Amniotic epithelial cell (primary cell): Measurements from ENCODE around the gene BRINP2.

ENCODE experiments used
- DNase-seq: peaks from one replicate; pipeline ENCODE4 v3.0.0-alpha.2; 2010; ENCODE audit warnings: low read depth

The BRINP2 gene

GRCh38 chr1:177170756-177171535 lies at the start of gene BRINP2:
Gene BRINP2, plus strand, starts transcription at chr1:177170958. Its CDS starts 58,919 bp downstream, at chr1:177229877.
- peak; percentile 7 for DNase-seq

DNA sequence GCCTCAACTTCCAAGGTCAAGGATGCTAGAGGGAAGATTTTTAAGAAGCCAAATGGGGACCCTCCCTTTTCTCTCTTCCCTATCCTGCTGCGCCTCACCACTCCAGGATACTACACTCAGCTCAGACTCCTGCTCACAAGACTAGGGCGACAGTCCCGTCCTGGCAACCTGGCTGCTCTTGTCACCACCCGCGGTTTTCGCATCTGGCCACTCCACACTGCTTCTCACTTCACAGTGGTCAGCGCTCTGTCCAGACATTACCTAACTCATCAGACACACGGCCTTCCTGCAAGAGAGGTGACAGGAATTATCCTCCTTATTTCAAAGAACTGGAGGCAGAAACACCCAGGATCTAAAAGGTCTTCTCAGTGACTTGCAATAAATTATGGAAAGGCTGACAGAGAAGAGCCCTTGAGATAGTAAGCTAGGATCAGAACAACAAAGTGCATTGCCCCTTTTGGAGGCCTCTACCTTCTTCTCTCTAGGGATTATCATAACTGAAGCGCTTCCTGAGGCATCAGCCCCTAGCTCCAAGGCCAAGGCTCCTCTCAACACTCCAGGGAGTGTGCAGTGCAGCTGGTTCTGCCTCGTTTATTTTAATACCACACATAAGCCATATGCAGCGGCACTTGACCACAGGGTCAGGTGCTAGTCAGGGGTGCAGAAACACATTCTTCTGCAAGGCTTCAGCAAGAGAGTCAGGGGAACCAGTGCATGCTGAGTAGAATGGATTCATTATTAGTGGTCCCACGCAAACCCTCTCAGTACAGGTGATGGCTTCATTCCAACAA lies 48.1 kb upstream of the BRINP2 start:
- no peak for DNase-seq

DNA sequence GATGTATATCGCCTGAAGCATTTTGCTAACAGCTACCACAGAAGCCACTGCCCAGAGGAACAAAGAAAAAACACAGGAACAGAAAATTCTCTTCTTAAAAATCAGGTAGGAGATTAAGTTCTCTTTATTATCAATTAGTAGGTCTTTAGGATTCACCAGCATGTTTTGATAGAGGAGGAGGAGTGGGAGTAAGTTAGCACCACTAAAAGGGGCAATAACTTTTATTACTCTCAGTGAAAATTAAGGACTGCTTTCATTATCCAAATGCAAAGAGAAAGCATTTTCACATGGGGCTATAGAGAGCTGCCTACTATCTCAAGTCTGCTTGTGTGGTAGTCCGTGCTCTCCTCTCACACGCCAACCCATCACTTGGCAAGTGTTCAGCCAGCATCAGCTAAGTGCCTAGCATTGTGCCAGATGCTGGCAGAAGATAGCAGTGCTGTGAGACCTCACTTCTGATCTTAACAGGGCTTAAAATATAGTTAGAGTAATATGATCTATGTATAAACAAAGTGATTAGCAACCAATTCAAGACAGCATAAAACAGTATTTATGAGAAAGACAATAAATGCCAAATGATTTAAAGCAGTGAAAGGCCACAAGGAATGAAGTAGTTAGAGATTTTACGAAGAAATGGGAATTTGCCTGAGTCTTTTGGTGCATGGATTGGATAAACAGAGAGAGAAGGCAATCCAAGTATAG lies 46.0 kb upstream of the BRINP2 start:
- no peak for DNase-seq

GRCh38 chr1:177126267-177126666 lies 44.5 kb upstream of the BRINP2 start:
- no peak for DNase-seq

DNA sequence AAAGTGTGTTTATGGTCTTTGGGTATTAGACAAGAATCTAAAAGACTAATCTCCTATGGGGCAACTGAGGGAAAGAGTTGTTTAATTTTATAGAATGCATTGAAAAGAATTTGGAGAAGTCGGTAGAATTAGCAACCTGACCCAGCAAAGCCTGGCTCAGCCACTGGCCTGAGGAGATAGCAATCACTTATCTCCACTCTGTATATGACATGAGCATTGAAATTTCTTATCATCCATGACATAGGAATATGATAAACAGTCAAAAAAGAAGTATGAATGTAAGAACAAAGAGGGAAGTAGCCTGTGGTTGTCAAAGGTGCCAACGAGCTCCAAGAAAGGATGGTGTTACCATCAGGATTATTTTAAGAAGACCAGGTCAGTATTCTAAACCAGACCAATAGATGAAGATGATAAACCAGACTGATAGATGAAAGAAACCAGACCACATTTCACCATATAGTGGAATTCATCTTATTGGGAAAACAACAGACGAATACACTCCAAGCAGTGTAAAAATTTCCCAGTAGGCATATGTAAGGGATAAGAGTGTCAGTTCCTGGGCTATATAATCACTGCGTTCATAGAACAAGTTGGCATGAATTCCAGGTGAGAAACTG lies 42.0 kb upstream of the BRINP2 start:
- DNase-seq: no peak

DNA sequence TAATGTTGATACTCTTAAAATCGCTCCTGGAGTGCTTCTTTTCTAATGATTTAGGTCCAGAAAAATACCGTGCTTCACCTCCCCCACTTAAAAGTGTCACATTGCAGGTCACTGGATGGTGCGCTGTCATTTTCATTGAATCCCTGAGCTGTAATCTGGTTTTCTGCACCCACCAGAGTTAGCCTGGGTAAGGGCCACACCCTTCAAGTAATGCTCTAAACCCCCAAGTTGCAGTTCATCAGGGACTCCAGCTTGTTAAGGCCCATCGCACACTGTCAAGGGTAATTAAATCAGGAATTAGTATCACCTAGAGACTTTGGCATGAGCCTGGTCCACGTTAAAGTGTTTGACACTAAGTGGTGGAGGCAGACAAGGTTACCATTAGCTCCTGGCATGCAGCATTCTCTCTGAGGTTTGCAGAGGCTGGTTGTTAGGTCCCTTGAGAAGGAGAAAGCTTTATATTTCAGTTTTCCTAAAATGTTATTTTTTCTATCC lies 40.3 kb upstream of the BRINP2 start:
- no peak for DNase-seq

DNA sequence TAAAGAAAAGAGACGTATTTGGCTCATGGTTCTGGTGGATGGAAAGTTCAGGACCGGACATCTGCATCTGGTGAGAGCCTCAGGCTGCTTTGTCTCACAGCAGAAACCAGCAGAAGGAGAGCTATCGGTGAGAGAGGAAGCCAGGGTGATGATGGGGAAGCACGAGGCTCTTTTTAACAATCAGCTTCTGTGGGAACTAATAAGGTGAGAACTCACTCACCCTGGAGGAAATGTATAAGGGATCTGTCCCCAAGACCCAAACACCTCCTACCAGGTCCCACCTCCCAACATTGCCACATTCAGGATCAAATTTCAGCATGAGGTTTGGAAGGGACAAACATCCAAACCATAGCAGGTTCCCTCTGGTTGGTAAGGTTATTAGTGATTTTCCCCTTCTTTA lies 39.0 kb upstream of the BRINP2 start:
- DNase-seq: no peak

DNA sequence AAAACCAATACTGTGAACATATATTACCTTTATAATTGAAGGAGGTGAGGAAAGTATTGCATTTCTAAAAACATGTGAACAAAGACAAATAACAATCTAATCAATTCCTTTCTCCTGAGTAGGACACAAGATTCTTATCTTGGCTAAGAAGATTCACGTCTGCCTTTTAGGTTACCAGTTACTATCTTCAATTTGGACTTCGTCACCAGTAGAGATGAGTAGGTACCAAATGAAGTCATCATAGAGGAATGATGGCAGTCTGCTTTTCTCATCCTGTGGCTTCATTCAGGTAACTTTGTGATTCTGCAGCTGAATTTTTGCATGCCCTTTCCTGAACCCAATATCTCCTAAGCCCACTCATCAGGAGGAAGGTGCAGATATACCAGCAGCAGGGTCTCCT lies 38.6 kb upstream of the BRINP2 start:
- no peak for DNase-seq

- no peak for DNase-seq
Measured at GRCh38 chr1:177133977-177134538, 36.7 kb upstream of the BRINP2 start.

DNA sequence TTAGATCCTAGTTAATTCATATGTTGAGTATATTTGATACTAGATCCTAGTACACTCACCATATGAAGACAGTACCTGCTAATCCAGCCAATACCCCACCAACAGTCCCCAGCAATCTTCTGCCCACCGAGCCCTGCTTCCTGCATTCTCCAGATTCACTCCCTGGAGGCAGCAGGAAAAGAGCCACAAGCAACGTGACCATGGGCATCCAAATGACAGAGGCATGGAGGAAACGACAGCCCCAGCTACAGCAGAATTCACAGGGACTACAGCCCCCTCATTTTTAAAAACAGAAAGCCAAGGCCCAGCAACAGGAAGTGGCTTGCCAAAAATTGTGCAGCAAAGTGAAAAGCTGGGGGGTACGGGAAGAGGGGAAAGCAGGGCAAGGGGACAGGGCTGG lies 35.5 kb upstream of the BRINP2 start:
- no peak for DNase-seq

DNA sequence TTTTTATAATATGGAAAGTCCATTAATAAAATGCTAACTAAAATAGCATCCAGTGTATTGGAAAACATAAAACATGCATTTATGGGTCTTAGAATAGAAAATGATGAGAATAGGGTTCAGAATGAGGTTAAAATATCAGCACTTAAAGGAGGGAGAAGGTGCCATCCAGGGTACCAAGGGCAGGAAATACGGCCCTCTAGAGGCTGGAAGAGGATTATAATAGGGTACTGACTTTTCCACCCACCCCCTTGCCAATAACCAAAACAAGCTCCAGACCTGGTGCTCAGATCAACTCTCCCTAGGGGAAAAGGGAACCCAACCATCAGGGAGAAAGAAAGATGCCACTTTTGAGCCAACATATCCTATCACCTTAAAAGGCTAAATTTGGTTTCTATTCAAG lies 32.9 kb upstream of the BRINP2 start:
- DNase-seq: no peak

DNA sequence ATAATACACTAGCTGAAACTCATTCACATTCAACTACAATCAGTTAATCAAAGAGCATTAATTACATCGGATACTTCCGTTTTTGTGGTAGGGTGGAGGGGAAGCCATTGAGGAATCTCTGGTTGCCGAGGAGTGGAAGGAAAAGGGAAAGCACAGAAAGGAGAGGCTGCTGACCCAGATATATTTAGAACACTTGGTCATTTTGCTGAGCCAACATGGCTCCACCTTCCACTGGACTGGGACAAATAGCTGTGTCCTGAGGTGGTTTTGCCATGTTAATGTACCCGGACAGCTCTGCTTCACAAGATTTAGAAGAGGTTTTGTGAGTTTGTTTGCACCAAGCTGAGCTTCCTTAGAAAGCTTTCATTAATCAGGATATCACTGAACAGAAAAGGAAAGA lies 32.4 kb upstream of the BRINP2 start:
- DNase-seq: no peak

GRCh38 chr1:177142010-177142409 lies 28.7 kb upstream of the BRINP2 start:
- no peak for DNase-seq

DNA sequence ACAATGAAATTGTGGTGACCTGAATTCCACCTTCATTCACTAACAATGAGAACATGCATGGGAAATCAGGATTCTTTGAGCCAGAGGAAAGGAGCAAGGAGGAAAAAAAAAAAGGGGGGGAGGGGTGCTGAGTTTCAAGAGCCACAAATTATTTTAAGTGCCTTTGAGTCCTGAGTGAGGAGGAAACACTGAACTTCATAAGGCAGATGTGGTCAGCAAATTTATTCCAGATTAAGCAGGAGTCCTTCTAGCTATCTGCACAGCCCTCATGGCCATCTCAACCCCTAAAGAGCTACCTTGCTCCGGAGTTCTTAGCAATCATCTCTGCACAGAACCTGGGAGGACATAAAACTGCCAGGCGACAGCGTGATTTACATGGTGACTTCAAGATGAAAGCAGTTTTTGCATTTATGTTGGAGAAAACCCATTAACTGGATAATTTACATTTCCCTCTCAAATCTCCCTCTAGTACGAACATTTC lies 27.9 kb upstream of the BRINP2 start:
- DNase-seq: no peak

GRCh38 chr1:177145106-177146070 lies 25.4 kb upstream of the BRINP2 start:
- no peak for DNase-seq

- DNase-seq: no peak
Measured at GRCh38 chr1:177146499-177146898, 24.3 kb upstream of the BRINP2 start.

DNA sequence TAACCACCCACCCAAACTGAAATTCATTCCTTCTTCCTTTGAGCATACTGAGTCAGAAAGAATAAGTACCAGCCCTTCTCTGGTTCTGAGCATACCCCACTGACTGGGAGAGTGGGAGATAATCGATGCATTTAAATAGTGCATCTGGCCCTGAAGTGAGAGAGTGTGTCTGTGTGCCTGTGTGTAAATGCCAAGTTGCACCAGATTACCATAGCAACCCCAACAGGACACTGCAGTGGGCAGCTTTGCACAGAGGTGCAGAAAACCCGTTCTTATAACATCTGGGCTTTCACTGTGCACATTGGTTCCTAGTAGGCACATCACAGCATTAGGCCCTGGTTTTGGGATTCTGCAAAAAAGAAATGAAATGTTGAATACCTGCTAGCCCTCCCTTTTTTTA lies 8.5 kb upstream of the BRINP2 start:
- DNase-seq: no peak

DNA sequence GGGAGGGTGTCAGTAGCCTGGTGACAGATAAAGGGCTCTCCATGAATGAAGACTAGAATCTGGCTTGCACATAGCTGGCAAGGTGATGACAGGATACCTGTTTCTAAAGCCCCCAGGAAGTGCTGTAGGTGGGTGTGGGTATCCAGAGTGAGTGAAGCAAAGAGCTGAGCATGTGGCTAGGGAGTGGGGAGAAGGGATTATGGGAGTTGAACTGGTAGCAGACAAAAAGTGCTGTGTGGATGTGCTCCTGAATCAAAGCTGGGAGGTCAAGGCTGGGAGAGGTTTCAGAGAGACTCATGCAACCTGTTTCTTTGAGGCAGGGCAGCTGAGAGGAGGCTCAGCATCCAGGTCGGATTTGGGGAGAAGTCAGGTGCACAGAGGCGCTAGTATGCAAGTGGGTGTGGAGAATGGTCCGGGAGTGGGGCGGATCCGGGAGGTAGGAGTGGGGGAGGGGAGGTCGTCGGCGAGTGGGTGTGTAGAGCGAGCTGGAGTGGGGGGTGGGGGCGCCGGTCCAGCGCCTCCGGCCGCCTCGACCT lies 6.8 kb upstream of the BRINP2 start:
- DNase-seq: no peak

- no peak for DNase-seq
Measured at GRCh38 chr1:177164380-177165068, 6.2 kb upstream of the BRINP2 start, which contains the start of gene ASTN1. Gene ASTN1, minus strand, starts transcription at chr1:177164712. Its CDS starts 36 bp downstream, at chr1:177164676.

GRCh38 chr1:177165069-177165439 lies 5.7 kb upstream of the BRINP2 start:
- no peak for DNase-seq
